Smooth muscle cell (in vitro differentiated cells): ENCODE results near the gene HMCN2. TPM values are rescaled to one million over a fixed set of nuclear protein-coding genes. Genes with fewer than 3 reads are reported as not detected.

Experiments
- DNase-seq: peaks from one replicate; lab custom pipeline; 2025; ENCODE audit not compliant: unreplicated experiment; lab: John Stamatoyannopoulos, UW
- H2AFZ ChIP-seq: fragments of 200-600 bp; sonication (generic); 2 replicates; pipeline ENCODE4 v1.6.0; 2016; ENCODE audit warnings: antibody characterized with exemption, low read depth, mild to moderate bottlenecking
- H3F3A ChIP-seq: fragments of 200-600 bp; sonication (generic); 2 replicates; pipeline ENCODE4 v1.6.0; 2017; ENCODE audit warnings: antibody characterized with exemption, low read depth
- H3K27ac ChIP-seq: fragments of 200-600 bp; sonication (generic); 2 replicates; pipeline ENCODE4 v1.5.1; 2016; ENCODE audit warnings: low read depth, mild to moderate bottlenecking
- H3K27me3 ChIP-seq: fragments of 200-600 bp; sonication (generic); 2 replicates; pipeline ENCODE4 v1.6.1; 2016; ENCODE audit warnings: low read depth, mild to moderate bottlenecking
- H3K36me3 ChIP-seq: fragments of 200-600 bp; sonication (generic); 2 replicates; pipeline ENCODE4 v1.5.1; 2016; ENCODE audit warnings: low read depth
- H3K4me1 ChIP-seq: fragments of 200-600 bp; sonication (generic); 2 replicates; pipeline ENCODE4 v1.5.1; 2016; ENCODE audit warnings: low read depth
- H3K4me2 ChIP-seq: fragments of 200-600 bp; sonication (generic); 2 replicates; pipeline ENCODE4 v1.6.0; 2016; ENCODE audit warnings: mild to moderate bottlenecking
- H3K4me3 ChIP-seq: fragments of 200-600 bp; sonication (generic); 2 replicates; pipeline ENCODE4 v1.5.1; 2016; ENCODE audit warnings: mild to moderate bottlenecking
- H3K79me2 ChIP-seq: fragments of 200-600 bp; sonication (generic); 2 replicates; pipeline ENCODE4 v1.6.0; 2016; ENCODE audit warnings: low read depth, mild to moderate bottlenecking
- H3K9ac ChIP-seq: fragments of 200-600 bp; sonication (generic); 2 replicates; pipeline ENCODE4 v1.6.0; 2016; ENCODE audit warnings: low read depth
- H3K9me3 ChIP-seq: fragments of 200-600 bp; sonication (generic); replicated peaks from 2 replicates; pipeline ENCODE4 v1.5.1; 2016; ENCODE audit warnings: low read depth
- H4K20me1 ChIP-seq: fragments of 200-600 bp; sonication (generic); 2 replicates; pipeline ENCODE4 v1.6.0; 2016; ENCODE audit warnings: low read depth
- WGBS: methylation state at CpG from one replicate; pipeline ENCODE4 v1.1.7; 2016; ENCODE audit warnings: low lambda C conversion rate; 5-methylcytosine and 5-hydroxymethylcytosine counted together
- polyA plus RNA-seq: library from polyadenylated mRNA; unstranded; fragments of >200 nt; fragmentation: Nextera tagmentation; extraction: Ambion mirVana; gene quantifications from 2 replicates; pipeline ENCODE4 v1.2.1, GENCODE V29; 2016
- total RNA-seq: library from RNA; depleted of rRNA; stranded (reverse); fragments of >200 nt; gene quantifications from 2 replicates; pipeline ENCODE4 v1.2.3, GENCODE V29; 2014
- TF ChIP-seq, protein P1 (sequence below): fragments of 200-600 bp; sonication (generic); IDR thresholded peaks from 2 replicates; pipeline ENCODE4 v1.5.1; 2017; ENCODE audit warnings: borderline replicate concordance, mild to moderate bottlenecking, antibody characterized with exemption; ENCODE audit not compliant: insufficient read depth, poor library complexity, severe bottlenecking

HMCN2 gene
- total and polyA plus RNA-seq, 2 experiments from 2014 or later = under 0.01 TPM; not detected in 1

DNA sequence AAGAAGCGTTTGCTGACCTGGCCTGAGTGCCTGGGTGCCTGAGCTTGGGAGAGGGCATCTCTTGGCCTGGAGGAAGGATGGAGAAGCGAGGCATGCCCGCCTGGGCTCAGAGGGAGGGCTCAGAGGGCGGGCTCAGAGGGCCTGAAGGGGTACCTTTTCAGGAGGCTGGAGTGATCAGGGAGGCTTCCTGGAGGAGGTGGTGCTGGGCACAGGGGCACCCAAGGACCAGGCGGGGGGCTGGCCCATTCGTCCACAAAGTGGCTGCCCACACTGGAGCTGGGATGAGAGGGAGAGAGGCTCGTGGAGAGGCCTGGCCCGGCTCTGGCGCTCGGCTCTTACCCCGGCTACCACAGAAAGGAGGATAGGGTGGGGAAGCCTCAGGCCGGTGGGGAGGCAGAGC is 212.0 kb downstream of the HMCN2 start:
- DNase-seq = no peak
- Histone ChIP-seq H2AFZ (no peak overlapping the region), H3K79me2 (no peaks in the 10 kb centered on the region), H3K9ac (no peak overlapping the region), H3K27me3 (no peaks in the 10 kb centered on the region), H3K4me2 (no peak overlapping the region), H3K9me3 (no peaks in the 10 kb centered on the region), H3K27ac (no peak overlapping the region), H3K36me3 (no peaks in the 10 kb centered on the region), H3K4me1 (peaks cover 16% of the 10 kb centered on the region), H3K4me3 (no peak overlapping the region), H4K20me1 (no peaks in the 10 kb centered on the region), H3F3A (no peaks in the 10 kb centered on the region)
- TF ChIP-seq, protein P1, sequence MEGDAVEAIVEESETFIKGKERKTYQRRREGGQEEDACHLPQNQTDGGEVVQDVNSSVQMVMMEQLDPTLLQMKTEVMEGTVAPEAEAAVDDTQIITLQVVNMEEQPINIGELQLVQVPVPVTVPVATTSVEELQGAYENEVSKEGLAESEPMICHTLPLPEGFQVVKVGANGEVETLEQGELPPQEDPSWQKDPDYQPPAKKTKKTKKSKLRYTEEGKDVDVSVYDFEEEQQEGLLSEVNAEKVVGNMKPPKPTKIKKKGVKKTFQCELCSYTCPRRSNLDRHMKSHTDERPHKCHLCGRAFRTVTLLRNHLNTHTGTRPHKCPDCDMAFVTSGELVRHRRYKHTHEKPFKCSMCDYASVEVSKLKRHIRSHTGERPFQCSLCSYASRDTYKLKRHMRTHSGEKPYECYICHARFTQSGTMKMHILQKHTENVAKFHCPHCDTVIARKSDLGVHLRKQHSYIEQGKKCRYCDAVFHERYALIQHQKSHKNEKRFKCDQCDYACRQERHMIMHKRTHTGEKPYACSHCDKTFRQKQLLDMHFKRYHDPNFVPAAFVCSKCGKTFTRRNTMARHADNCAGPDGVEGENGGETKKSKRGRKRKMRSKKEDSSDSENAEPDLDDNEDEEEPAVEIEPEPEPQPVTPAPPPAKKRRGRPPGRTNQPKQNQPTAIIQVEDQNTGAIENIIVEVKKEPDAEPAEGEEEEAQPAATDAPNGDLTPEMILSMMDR = no peak
- 96% methylated on average over 12 of the region's 12 CpGs for WGBS

DNA sequence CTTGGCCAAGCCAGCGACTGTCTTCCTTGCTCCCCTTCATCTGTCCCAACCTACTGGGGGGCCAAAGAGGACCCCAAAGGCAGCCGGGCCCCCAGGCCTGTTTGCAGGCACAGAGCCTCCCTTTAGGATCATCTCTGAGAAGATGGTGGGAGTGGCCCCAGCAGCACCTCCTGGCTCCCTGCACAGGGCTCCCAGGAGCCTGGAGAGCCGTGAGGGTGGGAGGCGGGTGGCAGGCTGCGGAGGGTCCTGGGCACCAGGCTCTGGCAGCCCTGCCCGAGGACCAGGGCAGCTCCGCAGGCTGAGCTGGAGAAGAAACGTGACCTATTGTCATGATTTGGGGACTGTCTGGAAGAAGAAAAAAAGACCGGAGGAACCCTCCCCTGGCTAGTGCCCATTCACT is 212.6 kb downstream of the HMCN2 start:
- Histone ChIP-seq H2AFZ (no peak overlapping the region), H3K9me3 (no peaks in the 10 kb centered on the region), H4K20me1 (no peaks in the 10 kb centered on the region), H3K27me3 (no peaks in the 10 kb centered on the region), H3K79me2 (no peaks in the 10 kb centered on the region), H3F3A (no peaks in the 10 kb centered on the region), H3K4me1 (peaks cover 16% of the 10 kb centered on the region), H3K4me2 (no peak overlapping the region), H3K27ac (no peak overlapping the region), H3K4me3 (no peak overlapping the region), H3K9ac (no peak overlapping the region), H3K36me3 (no peaks in the 10 kb centered on the region)
- no peak for DNase-seq
- WGBS = 97% methylated on average over 9 of the region's 9 CpGs
- TF ChIP-seq, protein P1 = no peak

DNA sequence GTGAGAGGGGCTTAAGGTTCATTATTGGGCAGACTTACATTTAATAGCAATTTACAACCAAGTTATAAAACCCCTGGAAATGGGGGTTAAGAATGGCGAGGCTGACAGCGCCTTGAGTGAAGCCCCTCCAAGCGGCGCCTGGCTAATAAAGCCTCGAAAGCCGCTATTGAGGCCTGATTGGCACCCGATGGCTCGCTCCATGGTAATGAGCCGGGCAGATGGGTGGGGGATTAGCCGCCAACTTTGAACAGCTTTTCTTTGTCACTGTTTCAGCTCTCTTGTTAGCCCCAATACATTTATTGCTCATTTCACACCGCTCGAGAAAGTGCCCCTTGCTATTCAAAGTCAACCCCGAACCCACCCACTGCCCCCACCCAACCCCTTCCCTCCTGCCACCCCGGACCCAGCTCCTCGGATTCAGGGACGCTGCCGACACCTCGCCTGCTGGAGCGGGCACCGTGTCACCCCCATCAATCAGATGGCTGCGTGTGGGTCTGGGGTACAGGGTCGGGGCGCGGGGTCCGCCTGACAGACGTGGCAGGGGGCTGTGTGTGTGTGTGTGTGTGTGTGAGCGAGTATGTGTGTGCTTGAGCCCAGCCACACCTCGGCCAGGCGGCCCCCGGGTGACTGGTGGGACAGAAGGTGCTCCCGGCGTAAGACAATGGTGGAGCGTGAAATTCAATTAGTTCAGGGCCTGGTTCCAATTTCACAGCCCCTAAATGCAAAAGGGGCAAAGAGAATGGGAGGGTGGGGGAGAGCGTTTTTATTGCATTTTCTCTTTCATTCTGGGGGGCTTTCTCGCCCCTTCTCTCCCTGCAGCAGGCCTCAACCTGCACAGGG is 213.4 kb downstream of the HMCN2 start:
- 94% methylated on average over 30 of the region's 35 CpGs for WGBS
- H3K4me3 ChIP-seq = no peak overlapping the region
- H3F3A ChIP-seq = no peaks in the 10 kb centered on the region
- no peak overlapping the region for H3K9ac ChIP-seq
- H2AFZ ChIP-seq = no peak overlapping the region
- no peaks in the 10 kb centered on the region for H3K9me3 ChIP-seq
- H3K36me3 ChIP-seq = no peaks in the 10 kb centered on the region
- DNase-seq = no peak
- no peak overlapping the region for H3K4me2 ChIP-seq
- H3K79me2 ChIP-seq = no peaks in the 10 kb centered on the region
- H4K20me1 ChIP-seq = no peaks in the 10 kb centered on the region
- H3K27ac ChIP-seq = no peak overlapping the region
- TF ChIP-seq, protein P1 = no peak
- peaks cover 16% of the 10 kb centered on the region for H3K4me1 ChIP-seq
- H3K27me3 ChIP-seq = no peaks in the 10 kb centered on the region

DNA sequence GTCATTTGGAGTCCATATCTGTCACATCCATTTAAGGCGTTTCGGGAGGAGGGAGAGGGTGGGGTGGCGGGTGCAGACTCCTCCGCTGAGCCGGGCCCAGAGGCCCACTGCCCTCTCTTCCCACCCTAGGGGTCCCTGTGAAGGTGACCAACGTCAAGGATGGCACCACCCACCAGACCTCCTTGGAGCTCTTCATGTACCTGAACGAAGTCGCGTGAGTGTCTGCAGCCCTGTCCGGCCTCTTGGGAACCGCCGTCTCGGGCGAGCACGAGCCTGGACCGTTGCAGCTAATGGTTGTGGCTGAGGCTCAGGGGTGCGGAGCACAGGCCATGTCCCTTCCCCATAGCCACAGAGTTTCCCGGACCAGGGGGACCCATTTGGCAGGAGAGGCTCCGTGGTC is 214.0 kb downstream of the HMCN2 start:
- no peaks in the 10 kb centered on the region for H4K20me1 ChIP-seq
- WGBS = 96% methylated on average over 19 of the region's 19 CpGs
- DNase-seq = no peak
- TF ChIP-seq, protein P1 = no peak
- no peaks in the 10 kb centered on the region for H3K9me3 ChIP-seq
- H2AFZ ChIP-seq = no peak overlapping the region
- H3F3A ChIP-seq = no peaks in the 10 kb centered on the region
- no peak overlapping the region for H3K4me2 ChIP-seq
- H3K9ac ChIP-seq = no peak overlapping the region
- no peak overlapping the region for H3K27ac ChIP-seq
- H3K27me3 ChIP-seq = no peaks in the 10 kb centered on the region
- no peaks in the 10 kb centered on the region for H3K36me3 ChIP-seq
- no peak overlapping the region for H3K4me3 ChIP-seq
- peaks cover 16% of the 10 kb centered on the region for H3K4me1 ChIP-seq
- H3K79me2 ChIP-seq = no peaks in the 10 kb centered on the region
